Measurements from ENCODE around the gene NT5M. TPM values are rescaled to one million over a fixed set of nuclear protein-coding genes. Genes with fewer than 3 reads are reported as not detected.

The NT5M gene
- total RNA-seq, 1 experiment from 2014 or later, result 2.5 TPM

- DNase-seq, result peak; percentile 5
- Histone ChIP-seq H3K36me3 (no peaks in the 10 kb centered on the region), H3K9me3 (no peaks in the 10 kb centered on the region), H3K27me3 (no peaks in the 10 kb centered on the region), H3K4me3 (no peak overlapping the region)
Measured at GRCh38 chr17:17387498-17388362, 84.6 kb downstream of the NT5M start.

GRCh38 chr17:17388657-17389496, 85.7 kb downstream of the NT5M start:
- DNase-seq, result no peak
- no peaks in the 10 kb centered on the region for H3K27me3 ChIP-seq
- no peak overlapping the region for H3K4me3 ChIP-seq
- no peaks in the 10 kb centered on the region for H3K9me3 ChIP-seq
- H3K36me3 ChIP-seq, result no peaks in the 10 kb centered on the region

GRCh38 chr17:17391668-17392370, 88.6 kb downstream of the NT5M start:
- no peak for DNase-seq
- no peak overlapping the region for H3K4me3 ChIP-seq

GRCh38 chr17:17393976-17394375, 90.8 kb downstream of the NT5M start:
- Histone ChIP-seq H3K9me3 (no peaks in the 10 kb centered on the region), H3K27me3 (no peaks in the 10 kb centered on the region), H3K36me3 (no peaks in the 10 kb centered on the region), H3K4me3 (no peak overlapping the region)
- no peak for DNase-seq

More at GRCh38 chr17:17391668-17392370, 88.6 kb downstream of the NT5M start:
- Histone ChIP-seq H3K36me3 (no peaks in the 10 kb centered on the region), H3K9me3 (no peaks in the 10 kb centered on the region), H3K27me3 (no peaks in the 10 kb centered on the region)

- no peak overlapping the region for H3K4me3 ChIP-seq
- H3K27me3 ChIP-seq, result no peaks in the 10 kb centered on the region
- no peak for DNase-seq
- no peaks in the 10 kb centered on the region for H3K36me3 ChIP-seq
- no peaks in the 10 kb centered on the region for H3K9me3 ChIP-seq
Measured at GRCh38 chr17:17394494-17394893, 91.3 kb downstream of the NT5M start.

DNA sequence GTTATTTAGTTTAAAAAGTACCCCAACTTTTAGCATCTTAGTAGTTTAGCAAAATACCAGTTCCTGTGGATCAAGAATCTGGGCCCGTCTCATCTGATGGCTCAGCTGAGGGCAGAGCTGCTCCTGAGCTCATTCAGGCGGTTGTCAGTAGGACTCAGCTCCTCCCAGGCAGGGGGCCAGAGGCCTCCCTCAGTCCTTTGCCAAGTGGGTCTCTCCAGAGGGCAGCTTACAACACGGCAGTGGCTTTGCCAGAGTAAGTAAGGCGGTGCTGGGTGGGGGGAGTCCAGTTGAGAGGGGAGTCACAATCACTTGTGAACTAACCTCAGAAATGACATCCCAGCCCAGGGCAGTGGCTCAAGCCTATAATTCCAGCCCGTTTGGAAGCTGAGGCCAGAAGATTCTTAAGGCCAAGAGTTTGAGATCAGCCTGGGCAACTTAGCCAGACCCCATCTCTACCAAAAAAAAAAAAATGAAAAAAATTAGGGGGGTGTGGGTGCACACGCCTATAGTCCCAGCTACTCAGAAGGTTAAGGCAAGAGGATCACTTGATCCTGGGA, 92.2 kb downstream of the NT5M start:
- no peaks in the 10 kb centered on the region for H3K9me3 ChIP-seq
- no peaks in the 10 kb centered on the region for H3K36me3 ChIP-seq
- no peak for DNase-seq
- H3K27me3 ChIP-seq, result no peaks in the 10 kb centered on the region
- no peak overlapping the region for H3K4me3 ChIP-seq

DNA sequence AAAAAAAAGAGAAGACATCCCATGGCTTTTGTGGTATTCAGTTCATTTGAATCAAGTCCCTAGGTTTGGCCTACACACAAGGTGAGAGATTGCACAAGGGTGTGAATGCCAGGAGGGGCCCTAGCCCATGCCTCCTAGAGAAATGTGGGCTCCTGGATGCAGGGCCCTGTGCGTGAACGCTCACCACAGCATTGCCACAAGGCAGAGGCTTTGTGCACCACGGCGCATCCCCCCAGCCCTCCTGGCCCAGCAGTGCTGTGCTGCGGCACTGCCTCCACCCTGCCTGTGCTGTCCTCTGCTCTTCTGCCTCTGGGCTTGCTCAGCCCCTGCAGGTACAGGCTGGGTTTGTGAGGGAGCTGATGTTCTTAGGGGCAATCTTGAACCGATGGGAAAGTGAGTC, 92.7 kb downstream of the NT5M start:
- H3K36me3 ChIP-seq, result no peaks in the 10 kb centered on the region
- H3K4me3 ChIP-seq, result no peak overlapping the region
- no peak for DNase-seq
- no peaks in the 10 kb centered on the region for H3K27me3 ChIP-seq
- H3K9me3 ChIP-seq, result no peaks in the 10 kb centered on the region

Other genes starting within 250 kb of the NT5M start
- 3.0 and 6.6 TPM in 2 replicates for gene PLD6, start 97.0 kb upstream of the NT5M start, total RNA-seq (2014; rRNA removed; shearing (Covaris generic); ENCODE audit: low replicate concordance)
- gene FLCN, start 66.2 kb upstream of the NT5M start, total RNA-seq (2014; rRNA removed; shearing (Covaris generic); ENCODE audit: low replicate concordance), result 15.5 and 22.7 TPM in 2 replicates
- 131 and 168 TPM in 2 replicates for gene COPS3, start 22.1 kb upstream of the NT5M start, total RNA-seq (2014; rRNA removed; shearing (Covaris generic); ENCODE audit: low replicate concordance)
- gene MED9, start 173.6 kb downstream of the NT5M start, total RNA-seq (2014; rRNA removed; shearing (Covaris generic); ENCODE audit: low replicate concordance), result 7.0 and 13.3 TPM in 2 replicates
- gene RASD1, start 193.0 kb downstream of the NT5M start, total RNA-seq (2014; rRNA removed; shearing (Covaris generic); ENCODE audit: low replicate concordance), result 0.67 and 5.6 TPM in 2 replicates

All from MG63 (cell line).